IgD-negative memory B cell (primary cell): ENCODE measurements around the gene RFFL. TPM values are rescaled to one million over a fixed set of nuclear protein-coding genes. Genes with fewer than 3 reads are reported as not detected.
"Not testable (repeated sequence)": the region's sequence is repeated elsewhere in the genome, so short reads cannot be mapped to it uniquely, and the experiment has no call there.

Source experiments
- H3K27ac Mint-ChIP-seq, 3 donors: one replicate each; pipeline ENCODE4 v1.8.0; 2020 to 2022; ENCODE audit warnings: mild to moderate bottlenecking in 3 of 3, mixed read lengths in 3 of 3, moderate library complexity in 1 of 3
- H3K27me3 Mint-ChIP-seq: one replicate; pipeline ENCODE4 v1.8.0; 2021; ENCODE audit warnings: mixed read lengths
- H3K36me3 Mint-ChIP-seq: one replicate; pipeline ENCODE4 v1.8.0; 2020; ENCODE audit warnings: mild to moderate bottlenecking, mixed read lengths
- H3K4me1 Mint-ChIP-seq, 3 donors: one replicate each; pipeline ENCODE4 v1.8.0; 2020 to 2022; ENCODE audit warnings: mixed read lengths in 3 of 3, mild to moderate bottlenecking in 1 of 3
- H3K4me3 Mint-ChIP-seq, 4 donors: one replicate each; pipeline ENCODE4 v1.8.0; 2020 to 2022; ENCODE audit warnings: mild to moderate bottlenecking in 4 of 4, mixed read lengths in 4 of 4, moderate library complexity in 3 of 4
- H3K9me3 Mint-ChIP-seq, 3 donors: one replicate each; pipeline ENCODE4 v1.8.0; 2020 to 2021; ENCODE audit warnings: mixed read lengths in 3 of 3, mild to moderate bottlenecking in 1 of 3
- polyA plus RNA-seq: library from polyadenylated mRNA; unstranded; fragments of 300-500 nt; fragmentation: Illumina TruSeq; gene quantifications from one replicate; pipeline ENCODE4 v1.2.3, GENCODE V29; 2021

Gene RFFL
- polyA plus RNA-seq, 1 donor from 2014 or later = 28.9 TPM

DNA sequence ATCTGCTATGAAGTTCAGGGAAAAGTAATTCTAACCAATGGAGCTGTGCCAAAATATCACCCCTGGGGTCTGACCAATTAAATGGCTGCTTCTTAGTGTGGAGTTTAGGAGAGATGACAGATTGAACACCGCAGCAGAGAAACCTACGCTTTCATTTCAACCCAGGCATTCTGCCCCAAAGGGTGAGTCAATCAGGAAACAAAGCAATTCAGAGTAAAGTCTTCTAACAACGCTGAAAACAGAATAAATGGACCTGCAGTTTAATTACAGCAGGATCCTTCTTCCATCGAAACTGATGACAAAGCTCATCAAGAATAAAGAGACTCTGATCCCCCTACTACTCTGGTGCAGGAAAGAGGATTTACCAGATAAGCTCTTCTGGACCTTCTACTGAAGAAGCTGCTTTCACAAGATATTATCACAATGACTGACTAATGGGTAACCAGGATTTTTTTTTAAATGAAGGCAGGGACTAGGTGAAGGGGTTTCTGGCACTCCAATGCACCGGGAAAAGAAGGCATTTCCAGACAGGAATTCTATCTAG lies 16.7 kb downstream of the RFFL start:
- Mint-ChIP-seq H3K4me1 (peaks cover 40 to 46% (median 46%) of the 10 kb centered on the region in 3 donors), H3K27me3 (no peaks in the 10 kb centered on the region), H3K4me3 (peak overlapping the region; percentile 48 to 89 (median 74)), H3K27ac (peak overlapping the region; percentile 40 to 83 (median 82)), H3K9me3 (no peaks in the 10 kb centered on the region), H3K36me3 (peaks cover 3% of the 10 kb centered on the region)

DNA sequence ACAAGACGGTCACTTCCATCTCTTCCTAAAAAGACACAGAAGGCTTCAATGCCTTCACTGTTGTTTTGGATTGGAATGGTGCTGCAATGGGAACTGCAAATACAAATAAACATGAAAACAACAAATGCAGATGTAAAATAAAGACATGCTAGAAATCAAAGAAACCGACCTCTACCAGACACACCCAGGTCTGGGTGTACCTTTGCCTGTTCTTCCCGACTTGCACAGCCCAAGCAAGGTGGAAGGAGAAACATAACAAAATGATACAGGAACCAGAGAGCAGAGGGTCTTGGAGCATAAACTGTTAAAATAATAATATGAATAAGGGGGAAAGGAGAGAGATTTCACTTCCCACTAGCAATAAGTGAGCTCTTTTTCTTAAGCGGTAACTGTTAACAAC lies 17.3 kb downstream of the RFFL start:
- no peaks in the 10 kb centered on the region for H3K27me3 Mint-ChIP-seq
- H3K4me1 Mint-ChIP-seq = peaks cover 35 to 43% (median 40%) of the 10 kb centered on the region in 3 donors
- peaks cover 3% of the 10 kb centered on the region for H3K36me3 Mint-ChIP-seq
- peak overlapping the region; percentile 40 to 83 (median 82) for H3K27ac Mint-ChIP-seq
- peak overlapping the region; percentile 48 to 89 (median 74) for H3K4me3 Mint-ChIP-seq
- H3K9me3 Mint-ChIP-seq = no peaks in the 10 kb centered on the region

DNA sequence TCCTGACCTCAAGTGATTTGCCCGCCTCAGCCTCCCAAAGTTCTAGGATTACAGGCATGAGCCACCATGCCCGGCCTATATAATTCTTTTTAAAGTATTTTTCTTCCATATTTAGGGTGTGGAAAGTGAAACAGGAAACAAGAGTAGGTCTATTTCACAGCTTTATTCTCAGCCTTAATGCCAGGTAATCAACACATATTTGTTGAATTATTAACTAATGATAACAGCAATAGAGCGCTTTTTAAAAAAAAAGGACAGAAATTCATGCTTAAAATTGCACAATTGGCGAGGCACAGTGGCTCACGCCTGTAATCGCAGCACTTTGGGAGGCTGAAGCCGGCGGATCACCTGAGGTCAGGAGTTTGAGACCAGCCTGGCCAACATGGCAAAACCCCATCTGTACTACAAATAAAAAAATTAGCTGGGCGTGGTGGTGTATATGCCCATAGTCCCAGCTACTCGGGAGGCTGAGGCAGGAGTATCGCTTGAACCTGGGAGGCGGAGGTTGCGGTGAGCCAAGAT lies 18.0 kb downstream of the RFFL start:
- not testable (repeated sequence) for H3K36me3 Mint-ChIP-seq, H3K27me3 Mint-ChIP-seq, H3K9me3 Mint-ChIP-seq
- H3K4me3 Mint-ChIP-seq = peak overlapping the region; percentile 19 to 91 (median 68)
- H3K27ac Mint-ChIP-seq = peak overlapping the region; percentile 40 to 82 (median 82)
- H3K4me1 Mint-ChIP-seq = peaks cover 31 to 40% (median 36%) of the 10 kb centered on the region in 3 donors

DNA sequence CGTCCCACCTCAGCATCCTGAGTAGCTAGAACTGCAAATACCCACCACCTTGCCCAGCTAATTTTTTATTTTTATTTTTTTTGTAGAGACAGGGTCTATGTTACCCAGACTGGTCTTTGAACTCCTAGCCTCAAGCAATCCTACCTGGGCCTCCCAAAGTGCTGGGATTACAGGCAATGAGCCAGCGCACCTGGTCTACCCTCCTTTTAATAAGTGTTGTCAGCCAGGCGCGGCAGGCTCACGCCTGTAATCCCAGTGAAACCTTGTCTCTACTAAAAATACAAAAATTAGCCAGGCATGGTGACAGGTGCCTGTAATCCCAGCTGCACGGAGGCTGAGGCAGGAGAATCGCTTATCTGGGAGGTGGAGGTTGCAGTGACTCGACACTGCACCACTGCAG lies 19.3 kb downstream of the RFFL start:
- peaks cover 6% of the 10 kb centered on the region for H3K36me3 Mint-ChIP-seq
- H3K27me3 Mint-ChIP-seq = no peaks in the 10 kb centered on the region
- no peak overlapping the region for H3K4me3 Mint-ChIP-seq
- peak overlapping the region in 2 of 3 donors; percentile 23 to 86 for H3K27ac Mint-ChIP-seq
- H3K4me1 Mint-ChIP-seq = peaks cover 31 to 39% (median 33%) of the 10 kb centered on the region in 3 donors
- H3K9me3 Mint-ChIP-seq = no peaks in the 10 kb centered on the region

DNA sequence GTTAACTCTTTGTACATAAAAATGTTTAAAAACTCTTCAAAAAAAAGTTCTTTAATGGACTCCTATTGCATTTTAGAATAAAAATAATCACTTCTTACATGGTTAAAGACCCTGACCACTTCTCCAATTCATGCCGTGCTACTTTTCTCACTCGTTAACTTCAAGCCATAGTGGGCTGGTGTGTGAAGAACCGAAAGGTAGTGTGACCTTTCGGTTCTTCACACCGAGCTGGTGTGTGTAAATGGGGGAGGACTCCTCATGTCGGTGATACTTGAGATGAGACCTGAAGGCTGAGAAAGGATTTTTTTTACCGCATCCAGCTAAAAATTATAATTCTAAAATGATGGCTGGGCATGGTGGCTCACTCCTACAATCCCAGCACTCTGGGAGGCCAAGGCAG lies 22.1 kb downstream of the RFFL start:
- Mint-ChIP-seq H3K27ac (no peak overlapping the region), H3K27me3 (no peaks in the 10 kb centered on the region), H3K9me3 (no peaks in the 10 kb centered on the region), H3K4me1 (peaks cover 16 to 24% (median 24%) of the 10 kb centered on the region in 3 donors), H3K36me3 (peaks cover 3% of the 10 kb centered on the region), H3K4me3 (peak overlapping the region in 1 of 4 donors; percentile 63)

DNA sequence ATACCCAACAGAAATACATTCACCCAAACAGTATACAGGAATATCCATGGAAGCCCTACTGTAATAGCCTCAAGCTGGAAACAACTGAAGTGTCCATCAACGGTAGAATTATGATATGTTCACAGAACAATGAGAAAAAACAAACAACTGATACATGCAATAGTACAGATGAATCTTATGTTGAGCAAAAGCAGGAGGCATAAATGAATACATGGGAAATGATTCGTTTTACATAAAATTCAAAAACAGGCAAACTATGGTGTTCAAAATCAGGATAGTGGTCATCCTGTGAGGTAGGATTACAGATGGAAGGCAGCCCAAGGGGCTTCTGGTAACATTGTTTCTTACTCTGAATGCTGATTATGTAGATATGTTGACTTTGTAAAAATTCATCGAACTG lies 25.1 kb downstream of the RFFL start:
- peaks cover 2 to 10% (median 4%) of the 10 kb centered on the region in 3 donors for H3K4me1 Mint-ChIP-seq
- H3K27ac Mint-ChIP-seq = no peak overlapping the region
- H3K4me3 Mint-ChIP-seq = no peak overlapping the region

DNA sequence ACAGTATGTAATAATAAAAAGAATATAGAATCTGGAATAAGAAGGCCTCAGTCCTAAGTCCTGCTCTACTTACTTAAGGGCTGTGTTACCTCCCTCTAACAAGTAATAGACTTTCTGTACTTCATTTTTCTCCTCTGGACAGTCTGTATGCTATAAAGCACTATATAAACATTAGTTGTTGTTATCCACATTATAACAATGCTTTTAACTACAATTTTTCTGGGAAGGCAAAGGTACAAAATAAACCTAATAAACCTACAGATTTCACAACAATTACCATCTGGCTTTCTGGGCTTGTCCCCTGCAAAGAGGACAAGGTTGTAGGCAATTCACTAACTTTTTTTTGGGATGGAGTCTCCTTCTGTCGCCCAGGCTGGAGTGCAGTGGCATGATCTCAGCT lies 32.7 kb downstream of the RFFL start:
- Mint-ChIP-seq H3K4me3 (no peak overlapping the region), H3K4me1 (peaks cover 20 to 29% (median 29%) of the 10 kb centered on the region in 3 donors), H3K27ac (peak overlapping the region in 1 of 3 donors; percentile 46), H3K9me3 (no peaks in the 10 kb centered on the region), H3K36me3 (peaks cover 4% of the 10 kb centered on the region), H3K27me3 (no peaks in the 10 kb centered on the region)

More for the DNA sequence above, 25.1 kb downstream of the RFFL start:
- Mint-ChIP-seq H3K36me3 (peaks cover 3% of the 10 kb centered on the region), H3K9me3 (no peaks in the 10 kb centered on the region), H3K27me3 (no peaks in the 10 kb centered on the region)

DNA sequence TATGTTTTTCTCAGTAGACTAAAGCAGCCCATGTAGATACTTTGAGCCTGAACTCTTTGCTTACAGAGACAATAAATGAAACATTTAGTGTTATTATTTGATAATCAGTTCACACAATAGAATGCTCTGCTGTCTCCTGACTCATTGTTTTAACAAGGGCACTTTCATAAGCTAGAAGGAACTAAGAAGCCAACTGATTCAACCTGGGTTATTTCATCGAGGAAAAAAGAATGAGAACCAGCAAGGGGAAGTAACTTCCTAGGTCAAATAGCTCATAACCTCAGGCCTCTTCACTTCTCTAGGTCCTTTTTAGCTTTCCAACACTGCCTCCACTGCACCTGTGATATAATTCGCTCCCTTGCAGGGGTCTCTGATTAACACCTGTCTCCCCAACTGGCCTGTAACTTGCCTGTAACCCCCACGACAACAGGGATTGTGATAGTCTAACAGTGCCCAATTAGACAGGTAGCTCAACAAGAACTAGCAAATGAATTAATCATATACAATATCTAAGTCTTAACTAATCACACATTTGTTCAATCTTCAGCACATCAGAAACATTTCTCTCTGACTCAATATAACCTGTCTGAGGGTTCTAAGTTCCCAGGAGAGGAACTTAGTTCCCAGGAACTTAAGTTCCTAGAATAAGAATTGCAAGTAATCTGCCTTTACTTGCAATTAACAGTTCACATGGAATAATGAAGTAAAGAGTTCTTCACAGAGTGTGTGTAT lies 34.8 kb downstream of the RFFL start:
- Mint-ChIP-seq H3K27me3 (no peaks in the 10 kb centered on the region), H3K9me3 (no peaks in the 10 kb centered on the region), H3K4me3 (no peak overlapping the region), H3K4me1 (peaks cover 23 to 29% (median 28%) of the 10 kb centered on the region in 3 donors), H3K27ac (peak overlapping the region in 1 of 3 donors; percentile 55), H3K36me3 (peaks cover 4% of the 10 kb centered on the region)

DNA sequence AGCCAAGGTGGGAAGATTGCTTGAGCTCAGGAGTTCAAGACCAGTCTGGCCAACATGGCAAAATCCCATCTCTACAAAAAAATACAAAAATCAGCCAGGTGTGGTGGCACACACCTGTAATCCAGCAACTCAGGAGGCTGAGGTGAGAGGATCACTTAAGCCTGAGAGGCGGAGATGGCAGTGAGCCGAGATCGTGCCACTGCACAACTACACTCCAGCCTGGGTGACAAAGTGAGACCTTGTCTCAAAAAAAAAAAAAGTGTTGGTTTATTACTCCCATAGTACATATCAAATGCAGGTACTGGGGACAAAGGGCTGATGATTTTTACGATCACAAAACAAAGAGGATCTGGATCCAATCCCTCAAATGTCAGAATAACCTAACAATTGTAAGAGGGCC lies 35.4 kb downstream of the RFFL start:
- H3K36me3 Mint-ChIP-seq, H3K27ac Mint-ChIP-seq, H3K27me3 Mint-ChIP-seq, H3K4me3 Mint-ChIP-seq, H3K9me3 Mint-ChIP-seq: not testable (repeated sequence)
- peaks cover 24 to 32% (median 30%) of the 10 kb centered on the region in 3 donors for H3K4me1 Mint-ChIP-seq

DNA sequence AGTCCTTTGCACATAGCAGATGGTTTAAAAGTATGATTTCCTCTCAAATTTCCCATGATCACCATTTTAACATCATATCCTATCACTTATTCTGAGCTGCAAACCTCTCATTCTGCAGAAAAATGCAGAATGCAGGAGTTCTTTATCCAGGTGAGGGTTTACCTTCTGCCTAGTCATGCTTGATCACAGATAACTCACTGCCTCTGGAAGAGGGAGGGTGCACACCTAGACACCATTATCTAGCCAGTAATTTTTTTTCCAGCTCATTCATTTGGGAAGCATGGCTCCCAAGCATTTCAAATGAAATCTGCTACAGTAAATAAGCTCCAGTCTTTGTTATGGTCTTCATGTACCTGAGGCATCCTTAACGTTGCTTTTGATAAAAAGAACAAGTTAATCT lies 38.0 kb downstream of the RFFL start:
- peaks cover 3% of the 10 kb centered on the region for H3K36me3 Mint-ChIP-seq
- no peak overlapping the region for H3K4me3 Mint-ChIP-seq
- no peak overlapping the region for H3K27ac Mint-ChIP-seq
- H3K27me3 Mint-ChIP-seq = no peaks in the 10 kb centered on the region
- H3K4me1 Mint-ChIP-seq = peaks cover 17 to 26% (median 19%) of the 10 kb centered on the region in 3 donors
- no peaks in the 10 kb centered on the region for H3K9me3 Mint-ChIP-seq

DNA sequence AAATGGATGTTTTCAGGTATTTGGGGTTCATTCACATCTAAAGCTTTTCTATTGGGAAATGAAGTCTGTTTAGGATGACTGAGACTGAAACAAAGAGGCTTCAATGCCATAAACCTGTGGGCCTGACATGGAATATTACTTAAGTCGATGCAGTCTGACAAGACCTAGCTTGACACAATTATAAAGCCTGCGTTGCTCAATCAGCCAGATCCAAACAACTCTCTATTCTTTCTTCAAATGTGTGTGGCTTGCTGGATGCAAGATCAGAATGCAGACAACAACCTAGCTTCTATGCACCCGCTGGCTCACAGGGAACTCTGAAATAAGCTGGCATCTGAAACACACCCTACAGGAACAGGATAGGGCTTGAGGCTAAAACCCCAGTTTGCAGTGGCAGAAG lies 40.0 kb downstream of the RFFL start:
- H3K36me3 Mint-ChIP-seq = peaks cover 3% of the 10 kb centered on the region
- no peaks in the 10 kb centered on the region for H3K9me3 Mint-ChIP-seq
- no peak overlapping the region for H3K4me3 Mint-ChIP-seq
- H3K4me1 Mint-ChIP-seq = peaks cover 14 to 20% (median 17%) of the 10 kb centered on the region in 3 donors
- H3K27me3 Mint-ChIP-seq = no peaks in the 10 kb centered on the region
- peak overlapping the region in 2 of 3 donors; percentile 93 to 94 for H3K27ac Mint-ChIP-seq

DNA sequence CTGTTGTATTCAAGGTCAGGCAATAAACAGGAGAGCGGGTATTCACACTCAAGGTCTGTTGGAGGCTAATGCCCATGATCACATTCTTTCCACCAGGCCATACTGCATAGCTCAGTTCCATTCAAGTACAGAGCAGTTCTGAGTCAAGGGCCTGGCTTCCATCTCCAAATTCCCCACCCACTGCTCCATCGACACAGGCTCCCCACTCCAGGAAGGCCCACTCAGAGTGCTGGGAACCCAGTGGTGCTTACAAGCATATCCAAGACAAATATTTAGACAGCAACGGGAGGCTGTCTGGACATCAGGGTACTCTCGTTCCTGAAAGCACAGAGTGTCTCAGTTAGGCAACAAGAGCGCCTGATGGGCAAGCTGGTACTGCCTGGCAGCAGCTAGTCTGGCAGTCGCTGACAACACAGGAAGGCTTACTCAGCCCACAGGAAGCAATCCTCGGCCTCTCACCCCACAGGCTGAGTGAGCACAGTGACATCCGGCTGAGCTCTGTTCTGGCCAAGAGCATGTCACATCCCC lies 40.9 kb downstream of the RFFL start:
- H3K9me3 Mint-ChIP-seq = no peaks in the 10 kb centered on the region
- peaks cover 12 to 17% (median 14%) of the 10 kb centered on the region in 3 donors for H3K4me1 Mint-ChIP-seq
- peak overlapping the region in 2 of 4 donors; percentile 66 to 81 for H3K4me3 Mint-ChIP-seq
- H3K27me3 Mint-ChIP-seq = no peaks in the 10 kb centered on the region
- H3K36me3 Mint-ChIP-seq = peaks cover 3% of the 10 kb centered on the region
- H3K27ac Mint-ChIP-seq = peak overlapping the region; percentile 16 to 94 (median 93)

DNA sequence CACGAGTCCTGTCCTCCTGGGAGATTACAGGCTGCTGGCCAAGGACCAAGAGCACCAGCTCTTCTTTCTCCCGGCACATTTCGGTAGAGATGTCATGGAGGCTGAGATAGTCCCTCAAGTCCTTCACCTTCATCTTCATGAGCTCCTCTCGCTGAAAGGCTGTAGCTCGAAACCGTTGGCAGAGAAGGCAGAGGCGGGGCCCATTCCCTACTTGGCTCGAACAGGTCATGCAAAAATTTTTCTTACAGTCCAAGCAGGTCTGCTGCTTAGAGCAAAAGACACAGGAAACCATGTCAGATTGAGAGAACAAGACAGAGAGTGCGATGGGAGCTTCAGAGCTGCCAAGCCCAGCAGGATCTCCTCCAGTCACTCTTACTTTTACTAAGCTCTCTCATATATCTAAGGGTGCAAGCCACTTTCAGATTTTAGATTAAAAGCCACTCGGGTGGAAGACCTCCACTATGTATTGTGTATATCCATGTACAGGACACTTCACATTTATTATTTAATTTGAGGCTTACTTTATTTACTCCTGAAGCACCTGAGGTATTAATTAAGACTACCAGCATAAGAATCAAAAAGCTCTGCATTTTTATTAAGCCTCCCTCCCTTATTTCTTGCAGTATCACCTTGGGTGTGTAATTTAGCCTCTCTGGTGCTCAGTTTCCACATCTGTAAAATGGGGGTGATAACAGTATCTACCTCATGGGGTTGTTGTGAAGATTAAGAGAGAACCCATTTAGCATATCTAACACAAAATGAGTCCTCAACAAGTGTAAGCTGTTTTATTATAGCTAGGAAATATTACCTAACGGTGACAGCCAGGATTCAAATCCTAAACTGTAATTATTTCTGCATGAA lies 41.8 kb downstream of the RFFL start:
- peaks cover 12 to 16% (median 14%) of the 10 kb centered on the region in 3 donors for H3K4me1 Mint-ChIP-seq
- H3K27ac Mint-ChIP-seq = peak overlapping the region in 2 of 3 donors; percentile 93 to 94
- peak overlapping the region in 1 of 4 donors; percentile 66 for H3K4me3 Mint-ChIP-seq
- no peaks in the 10 kb centered on the region for H3K36me3 Mint-ChIP-seq
- no peaks in the 10 kb centered on the region for H3K9me3 Mint-ChIP-seq
- H3K27me3 Mint-ChIP-seq = no peaks in the 10 kb centered on the region

DNA sequence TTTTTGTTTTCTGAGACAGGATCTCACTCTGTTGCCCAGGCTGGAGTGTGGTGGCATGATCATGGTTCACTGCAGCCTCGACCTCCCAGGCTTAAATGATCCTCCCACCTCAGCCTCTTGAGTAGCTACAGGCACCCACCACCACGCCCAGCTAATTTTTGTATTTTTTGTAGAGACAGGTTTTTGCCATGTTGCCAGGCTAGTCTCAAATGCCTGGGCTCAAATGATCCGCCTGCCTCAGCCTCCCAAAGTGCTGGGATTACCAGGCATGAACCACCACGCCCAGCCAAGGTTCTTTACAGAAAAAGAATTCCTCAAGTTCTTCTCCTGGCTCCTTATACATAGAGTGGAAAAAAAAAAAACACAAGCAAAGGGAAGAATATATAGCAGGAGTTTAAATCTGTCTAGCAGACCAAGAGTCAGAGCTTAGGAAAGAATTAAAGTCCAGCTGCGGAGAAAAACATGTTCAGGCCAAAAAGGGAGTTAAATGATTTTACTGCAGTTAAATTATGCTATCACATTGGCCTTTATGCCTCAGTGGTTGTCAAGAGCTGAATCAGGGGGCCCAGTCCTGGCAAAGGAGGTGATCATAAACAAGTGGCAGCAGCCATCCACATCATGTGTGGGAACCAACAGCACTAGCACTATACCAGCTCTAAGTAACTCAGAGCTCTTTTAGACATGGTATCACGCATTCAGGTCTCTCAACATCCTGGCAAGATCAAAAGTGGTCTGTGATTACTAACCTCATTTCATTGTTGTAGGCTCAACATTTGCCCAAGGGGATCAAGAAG lies 43.9 kb downstream of the RFFL start:
- H3K4me3 Mint-ChIP-seq = no peak overlapping the region
- H3K36me3 Mint-ChIP-seq = no peaks in the 10 kb centered on the region

More for the DNA sequence above, 43.9 kb downstream of the RFFL start:
- H3K4me1 Mint-ChIP-seq = peaks cover 12 to 16% (median 12%) of the 10 kb centered on the region in 3 donors
- no peaks in the 10 kb centered on the region for H3K9me3 Mint-ChIP-seq
- H3K27ac Mint-ChIP-seq = no peak overlapping the region
- H3K27me3 Mint-ChIP-seq = no peaks in the 10 kb centered on the region
